Lower lobe of right lung (tissue), 2 donors: ENCODE data around the gene CLHC1. TPM values are rescaled to one million over a fixed set of nuclear protein-coding genes. Genes with fewer than 3 reads are reported as not detected.
"Not testable (repeated sequence)": the region's sequence is repeated elsewhere in the genome, so short reads cannot be mapped to it uniquely, and the experiment has no call there.

Experiments used
- ATAC-seq, 2 donors: fragments of 200-7000 bp; cut with Tn5 transposase; one replicate each; pipeline ENCODE4 v1.9.1; 2020 to 2022; ENCODE audit warnings: mild to moderate bottlenecking in 2 of 2, moderate library complexity in 2 of 2
- DNase-seq: peaks from one replicate; pipeline ENCODE4 v3.0.0-alpha.2; 2020
- H3K27ac ChIP-seq: fragments of 200-600 bp; one replicate; pipeline ENCODE4 v1.8.0; 2022
- H3K27me3 ChIP-seq: fragments of 200-600 bp; one replicate; pipeline ENCODE4 v1.8.0; 2022; ENCODE audit warnings: low read depth
- H3K36me3 ChIP-seq: fragments of 200-600 bp; one replicate; pipeline ENCODE4 v1.8.0; 2022; ENCODE audit warnings: mild to moderate bottlenecking
- H3K4me1 ChIP-seq: fragments of 200-600 bp; one replicate; pipeline ENCODE4 v1.8.0; 2022
- H3K4me3 ChIP-seq: fragments of 200-600 bp; one replicate; pipeline ENCODE4 v1.8.0; 2022; ENCODE audit warnings: mild to moderate bottlenecking
- H3K9me3 ChIP-seq: fragments of 200-600 bp; one replicate; pipeline ENCODE4 v1.8.0; 2022
- intact Hi-C: fragments of 100-400 bp; cut with DNase I; formaldehyde crosslinking; loops from one replicate; pipeline ENCODE4 v1.11.0; 2022
- total RNA-seq: library from RNA; stranded (reverse); fragmentation: NEBNext Ultra II Directional; extraction: Animal tissue kit (Norgen Biotek cat#: 25700); gene quantifications from one replicate; pipeline ENCODE4 v1.2.1, GENCODE V29; 2021
- TF ChIP-seq, protein P1 (sequence below): fragments of 200-600 bp; IDR thresholded peaks from one replicate; pipeline ENCODE4 v1.8.0; 2022; ENCODE audit warnings: antibody characterized with exemption, mild to moderate bottlenecking
- donor health status: DM: no; HTN: yes; CAD: no; lungs with severe emphysema.

CLHC1 gene
- total RNA-seq, 1 donor from 2014 or later: 15.2 TPM

DNA sequence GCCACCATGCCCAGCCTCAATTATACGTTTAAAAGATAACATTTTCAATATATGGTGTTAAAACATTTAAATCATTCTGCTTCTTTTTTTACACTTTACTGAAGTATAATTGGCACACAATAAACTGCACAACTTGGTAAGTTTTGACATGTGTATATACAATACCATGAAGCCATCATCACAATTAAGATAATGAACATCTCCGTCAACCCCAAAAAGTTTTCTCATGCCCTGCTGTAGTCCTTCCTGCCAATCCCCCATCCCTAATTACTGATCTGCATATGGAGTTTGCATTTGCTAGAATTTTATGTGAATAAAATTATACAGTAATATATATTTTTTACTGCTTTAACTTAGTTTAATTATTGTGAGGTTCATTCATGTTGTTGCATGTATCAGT, 96.6 kb downstream of the CLHC1 start:
- Histone ChIP-seq H3K4me3 (no peak overlapping the region), H3K27ac (peak overlapping the region; percentile 65), H3K36me3 (no peaks in the 10 kb centered on the region), H3K27me3 (no peaks in the 10 kb centered on the region), H3K9me3 (no peaks in the 10 kb centered on the region), H3K4me1 (peaks cover 56% of the 10 kb centered on the region)
- TF ChIP-seq, protein P1, sequence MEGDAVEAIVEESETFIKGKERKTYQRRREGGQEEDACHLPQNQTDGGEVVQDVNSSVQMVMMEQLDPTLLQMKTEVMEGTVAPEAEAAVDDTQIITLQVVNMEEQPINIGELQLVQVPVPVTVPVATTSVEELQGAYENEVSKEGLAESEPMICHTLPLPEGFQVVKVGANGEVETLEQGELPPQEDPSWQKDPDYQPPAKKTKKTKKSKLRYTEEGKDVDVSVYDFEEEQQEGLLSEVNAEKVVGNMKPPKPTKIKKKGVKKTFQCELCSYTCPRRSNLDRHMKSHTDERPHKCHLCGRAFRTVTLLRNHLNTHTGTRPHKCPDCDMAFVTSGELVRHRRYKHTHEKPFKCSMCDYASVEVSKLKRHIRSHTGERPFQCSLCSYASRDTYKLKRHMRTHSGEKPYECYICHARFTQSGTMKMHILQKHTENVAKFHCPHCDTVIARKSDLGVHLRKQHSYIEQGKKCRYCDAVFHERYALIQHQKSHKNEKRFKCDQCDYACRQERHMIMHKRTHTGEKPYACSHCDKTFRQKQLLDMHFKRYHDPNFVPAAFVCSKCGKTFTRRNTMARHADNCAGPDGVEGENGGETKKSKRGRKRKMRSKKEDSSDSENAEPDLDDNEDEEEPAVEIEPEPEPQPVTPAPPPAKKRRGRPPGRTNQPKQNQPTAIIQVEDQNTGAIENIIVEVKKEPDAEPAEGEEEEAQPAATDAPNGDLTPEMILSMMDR: no peak
- ATAC-seq (no peak), DNase-seq (no peak)
- intact Hi-C loops: no loop called here

DNA sequence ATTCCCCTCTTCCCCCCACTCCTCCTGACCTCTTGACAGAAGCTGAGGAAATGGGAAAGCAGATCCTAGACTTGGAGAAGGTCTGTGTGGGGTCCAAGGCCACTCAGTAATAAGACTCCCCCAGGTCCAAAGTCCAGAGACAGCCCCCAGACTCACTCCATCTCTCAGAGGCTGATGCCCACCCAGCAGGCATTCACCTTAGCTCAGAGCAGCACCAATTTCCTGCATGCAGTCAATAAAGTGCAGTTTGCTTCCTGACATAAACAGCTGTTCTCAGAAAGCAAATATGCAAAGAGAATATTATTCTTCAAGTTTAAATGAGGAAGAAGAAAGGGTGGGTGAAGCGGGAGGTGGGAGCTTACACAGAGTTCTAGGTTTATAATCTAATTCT, 97.8 kb downstream of the CLHC1 start:
- peak overlapping the region; percentile 69 for H3K27ac ChIP-seq
- H3K9me3 ChIP-seq: no peaks in the 10 kb centered on the region
- DNase-seq (no peak), ATAC-seq (no peak)
- peaks cover 56% of the 10 kb centered on the region for H3K4me1 ChIP-seq
- H3K36me3 ChIP-seq: no peaks in the 10 kb centered on the region
- H3K27me3 ChIP-seq: no peaks in the 10 kb centered on the region
- intact Hi-C loops: no loop called here
- peak overlapping the region; percentile 43 for H3K4me3 ChIP-seq
- TF ChIP-seq, protein P1: no peak

DNA sequence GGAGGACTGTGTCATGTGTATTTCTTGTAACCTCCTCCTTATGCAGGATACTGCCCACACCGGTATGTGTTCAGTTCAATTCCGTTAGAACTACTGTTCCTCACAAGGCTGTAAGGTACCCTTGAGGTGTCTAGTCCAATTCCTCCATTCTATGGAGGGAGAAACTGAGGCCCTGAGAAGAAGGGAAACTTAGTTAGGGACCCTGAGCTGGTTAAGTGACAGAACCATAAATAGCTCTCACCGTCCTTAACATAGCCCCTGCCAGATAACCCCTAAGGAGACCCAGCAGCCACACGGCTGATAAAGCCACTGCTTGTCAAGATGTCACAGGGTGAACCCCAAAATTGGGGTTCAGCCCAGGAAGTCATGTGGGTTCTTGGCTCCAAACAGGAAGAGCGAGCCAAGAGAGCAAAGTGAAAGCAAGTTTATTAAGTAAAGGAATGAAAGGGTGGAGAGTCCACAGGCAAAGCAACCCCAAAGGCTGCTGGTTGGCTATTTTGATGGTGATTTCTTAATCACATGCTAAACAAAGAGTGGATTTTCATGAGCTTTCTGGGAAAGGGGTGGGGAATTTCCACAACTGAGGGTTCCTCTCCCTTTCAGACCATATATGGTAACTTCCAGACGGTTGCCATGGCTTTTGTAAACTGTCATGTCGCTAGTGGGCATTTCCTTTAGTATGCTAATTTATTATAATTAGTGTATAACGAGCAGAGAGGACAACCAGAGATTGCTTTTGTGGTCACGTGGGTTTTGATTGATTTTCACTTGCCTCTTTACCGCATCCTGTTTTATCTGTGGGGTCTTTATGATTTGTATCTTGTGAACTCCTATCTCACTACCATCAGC, 98.4 kb downstream of the CLHC1 start:
- Histone ChIP-seq H3K27me3 (no peaks in the 10 kb centered on the region), H3K4me3 (peak overlapping the region; percentile 43), H3K9me3 (no peaks in the 10 kb centered on the region), H3K36me3 (no peaks in the 10 kb centered on the region), H3K27ac (peak overlapping the region; percentile 69), H3K4me1 (peaks cover 52% of the 10 kb centered on the region)
- no peak for DNase-seq
- TF ChIP-seq, protein P1: no peak
- intact Hi-C loops: no loop called here
- ATAC-seq: peak; percentile 82 to 86

DNA sequence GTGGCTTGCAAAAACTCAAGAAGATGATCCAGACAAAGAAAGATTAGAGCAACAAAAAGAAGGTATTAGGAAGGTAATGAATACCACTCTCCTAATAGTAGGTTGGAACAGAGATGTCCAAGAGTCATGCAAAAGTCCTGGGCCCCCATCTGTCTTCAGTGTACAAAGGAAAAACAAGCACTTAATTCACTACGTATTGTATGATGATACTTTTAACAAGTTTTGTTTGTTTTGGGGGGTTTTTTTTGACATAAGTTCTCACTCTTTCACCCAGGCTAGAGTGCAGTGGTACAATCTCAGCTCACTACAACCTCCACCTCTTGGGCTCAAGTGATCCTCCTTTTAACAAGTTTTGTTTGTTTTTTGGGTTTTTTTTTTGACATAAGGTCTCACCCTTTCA, 101.2 kb downstream of the CLHC1 start:
- intact Hi-C loops: no loop called here
- ATAC-seq: no peak
- no peaks in the 10 kb centered on the region for H3K27me3 ChIP-seq
- H3K36me3 ChIP-seq: no peaks in the 10 kb centered on the region
- no peak overlapping the region for H3K4me3 ChIP-seq
- peaks cover 26% of the 10 kb centered on the region for H3K4me1 ChIP-seq
- H3K27ac ChIP-seq: no peak overlapping the region
- TF ChIP-seq, protein P1: no peak
- no peaks in the 10 kb centered on the region for H3K9me3 ChIP-seq
- no peak for DNase-seq

DNA sequence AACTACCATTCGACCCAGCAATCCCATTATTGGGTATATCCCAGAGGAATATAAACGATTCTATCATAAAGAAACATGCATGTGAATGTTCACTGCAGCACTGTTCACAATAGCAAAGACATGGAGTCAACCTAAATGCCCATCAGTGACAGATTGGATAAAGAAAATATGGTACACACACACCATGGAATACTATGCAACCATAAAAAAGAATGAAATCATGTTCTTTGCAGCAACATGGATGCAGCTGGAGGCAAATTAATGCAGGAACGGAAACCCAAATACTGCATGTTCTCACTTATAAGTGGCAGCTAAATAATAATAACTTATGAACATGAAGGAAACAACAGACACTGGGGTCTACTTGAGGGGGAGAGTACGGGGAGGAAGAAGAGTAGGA, 105.5 kb downstream of the CLHC1 start:
- H3K4me1 ChIP-seq: peaks cover 10% of the 10 kb centered on the region
- DNase-seq, intact Hi-C loops, H3K27me3 ChIP-seq, H3K36me3 ChIP-seq, H3K27ac ChIP-seq, H3K9me3 ChIP-seq, ATAC-seq, H3K4me3 ChIP-seq: not testable (repeated sequence)

Other genes with a start within 250 kb of the CLHC1 start
- 317 TPM for gene RTN4, start 181.8 kb downstream of the CLHC1 start, total RNA-seq
- 736 TPM for gene RPS27A, start 395 bp upstream of the CLHC1 start, total RNA-seq
- gene MTIF2, start 36.9 kb upstream of the CLHC1 start, total RNA-seq: 25.9 TPM
- 119 TPM for gene CCDC88A, start 187.6 kb upstream of the CLHC1 start, total RNA-seq